ENCODE measurements around the gene PTGS2.
A peak's percentile ranks its signal among the peaks of the same experiment; 100 is the strongest.

The PTGS2 gene

DNA sequence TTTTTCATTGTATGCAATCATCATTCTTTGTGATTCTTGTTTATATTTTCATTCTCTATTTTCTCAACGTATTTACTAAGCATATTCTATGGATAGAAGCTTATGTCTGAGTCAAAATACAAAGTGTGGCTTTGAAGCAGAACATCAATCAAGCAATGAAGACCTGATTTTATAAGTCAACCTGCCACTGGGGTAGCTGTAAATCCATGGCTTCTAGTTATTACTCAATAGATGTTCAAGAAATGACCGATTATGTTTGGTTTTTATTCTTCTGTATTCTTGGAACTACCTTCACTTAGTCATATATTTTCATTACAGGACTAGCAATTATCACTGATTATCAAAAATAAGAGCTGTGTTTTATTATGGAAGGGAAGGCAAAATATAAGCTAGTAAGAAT lies 20.5 kb upstream of the PTGS2 start:
- TF ChIP-seq, protein P1, sequence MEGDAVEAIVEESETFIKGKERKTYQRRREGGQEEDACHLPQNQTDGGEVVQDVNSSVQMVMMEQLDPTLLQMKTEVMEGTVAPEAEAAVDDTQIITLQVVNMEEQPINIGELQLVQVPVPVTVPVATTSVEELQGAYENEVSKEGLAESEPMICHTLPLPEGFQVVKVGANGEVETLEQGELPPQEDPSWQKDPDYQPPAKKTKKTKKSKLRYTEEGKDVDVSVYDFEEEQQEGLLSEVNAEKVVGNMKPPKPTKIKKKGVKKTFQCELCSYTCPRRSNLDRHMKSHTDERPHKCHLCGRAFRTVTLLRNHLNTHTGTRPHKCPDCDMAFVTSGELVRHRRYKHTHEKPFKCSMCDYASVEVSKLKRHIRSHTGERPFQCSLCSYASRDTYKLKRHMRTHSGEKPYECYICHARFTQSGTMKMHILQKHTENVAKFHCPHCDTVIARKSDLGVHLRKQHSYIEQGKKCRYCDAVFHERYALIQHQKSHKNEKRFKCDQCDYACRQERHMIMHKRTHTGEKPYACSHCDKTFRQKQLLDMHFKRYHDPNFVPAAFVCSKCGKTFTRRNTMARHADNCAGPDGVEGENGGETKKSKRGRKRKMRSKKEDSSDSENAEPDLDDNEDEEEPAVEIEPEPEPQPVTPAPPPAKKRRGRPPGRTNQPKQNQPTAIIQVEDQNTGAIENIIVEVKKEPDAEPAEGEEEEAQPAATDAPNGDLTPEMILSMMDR (IDR thresholded peaks at IDR 0.05), result no peak

DNA sequence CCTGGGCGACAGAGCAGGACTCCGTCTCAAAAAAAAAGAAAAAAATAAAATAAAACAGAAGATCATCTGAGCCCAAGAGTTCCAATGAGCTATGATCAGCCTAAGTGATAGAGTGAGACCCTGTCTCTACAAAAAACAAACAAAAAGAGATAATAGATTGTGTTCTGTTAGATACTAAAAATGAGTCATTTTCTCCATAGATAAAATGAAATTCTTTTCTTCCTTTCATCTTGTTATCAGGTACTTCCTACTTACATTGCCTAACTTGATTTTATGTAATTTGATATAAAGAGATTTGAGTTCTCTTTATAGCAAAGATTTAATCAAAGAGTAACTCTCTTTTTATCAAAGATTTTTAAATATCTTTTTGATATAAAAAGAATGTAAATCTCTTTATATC lies 19.3 kb upstream of the PTGS2 start:
- TF ChIP-seq, protein P1 (IDR thresholded peaks at IDR 0.05), result no peak

DNA sequence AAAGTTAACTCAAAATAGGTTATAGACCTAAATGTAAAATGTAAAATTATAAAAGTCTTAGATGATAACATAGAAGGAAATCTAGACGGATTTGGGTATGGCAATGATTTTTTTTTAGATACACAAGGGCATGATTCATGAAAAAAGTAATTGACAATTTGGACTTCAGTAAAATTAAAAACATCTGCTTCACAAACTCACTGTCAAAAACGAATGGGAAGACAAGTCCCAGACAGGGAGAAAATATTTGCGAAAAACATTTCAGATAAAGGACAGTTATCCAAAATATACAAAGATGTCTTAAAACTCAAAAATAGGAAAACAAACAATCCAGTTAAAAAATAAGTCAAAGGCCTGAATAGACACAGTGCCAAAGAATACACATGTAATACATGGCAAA lies 9.7 kb upstream of the PTGS2 start:
- TF ChIP-seq, protein P1 (IDR thresholded peaks at IDR 0.05), result no peak

DNA sequence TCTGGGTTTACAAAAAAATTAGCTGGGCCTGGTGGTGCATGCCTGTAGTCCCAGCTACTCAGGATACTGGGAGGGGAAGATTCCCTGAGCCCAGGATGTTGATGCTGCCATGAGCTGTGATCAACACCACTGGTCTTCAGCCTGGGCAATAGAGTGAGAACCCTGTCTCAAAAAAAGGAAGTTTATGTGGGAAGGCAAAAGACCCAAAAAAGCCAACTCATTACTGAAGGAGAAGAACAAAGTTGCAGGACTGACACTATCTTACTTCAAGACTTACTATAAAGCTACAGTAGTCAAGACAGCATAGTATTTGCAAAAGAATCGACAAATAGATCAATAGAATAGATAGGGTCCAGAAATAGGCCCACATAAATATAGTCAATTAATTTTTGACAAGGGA lies 9.2 kb upstream of the PTGS2 start:
- TF ChIP-seq, protein P1 (IDR thresholded peaks at IDR 0.05), result no peak

DNA sequence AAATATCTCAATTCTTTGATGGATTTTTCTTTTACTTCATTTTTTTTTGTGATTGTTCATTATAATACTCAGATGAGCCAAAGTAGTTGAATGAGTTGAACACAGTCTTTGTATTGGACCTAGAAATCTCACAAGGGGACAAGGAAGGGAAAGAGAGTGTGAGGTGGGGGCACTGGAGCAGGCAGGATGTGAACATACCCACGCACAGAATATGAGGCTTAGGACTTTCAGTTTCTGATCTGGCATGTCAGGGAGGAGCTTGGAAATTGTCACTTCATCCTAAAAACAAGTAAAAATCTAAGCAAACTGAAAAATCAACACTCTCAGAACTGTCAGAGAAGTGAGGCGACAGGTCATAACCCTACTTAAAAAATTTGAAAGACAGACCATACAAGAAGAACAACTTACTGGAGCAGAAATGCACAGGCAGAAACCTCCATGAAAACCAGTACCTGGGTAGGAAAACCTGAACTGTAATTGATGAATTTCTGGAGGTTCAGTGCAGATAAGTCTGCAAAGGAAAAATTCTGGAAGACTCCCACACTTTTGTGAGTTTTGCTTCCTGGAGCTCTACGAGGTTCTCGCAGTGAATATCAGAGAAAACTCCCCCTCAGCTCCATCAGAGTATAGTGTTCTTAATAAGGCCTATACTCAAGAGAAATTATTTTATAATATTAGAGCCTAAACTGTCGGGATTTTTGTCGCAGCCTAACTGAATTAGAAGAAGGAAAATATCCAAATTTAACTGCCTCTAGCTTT lies 3.6 kb upstream of the PTGS2 start:
- TF ChIP-seq, protein P1 (IDR thresholded peaks at IDR 0.05), result no peak

DNA sequence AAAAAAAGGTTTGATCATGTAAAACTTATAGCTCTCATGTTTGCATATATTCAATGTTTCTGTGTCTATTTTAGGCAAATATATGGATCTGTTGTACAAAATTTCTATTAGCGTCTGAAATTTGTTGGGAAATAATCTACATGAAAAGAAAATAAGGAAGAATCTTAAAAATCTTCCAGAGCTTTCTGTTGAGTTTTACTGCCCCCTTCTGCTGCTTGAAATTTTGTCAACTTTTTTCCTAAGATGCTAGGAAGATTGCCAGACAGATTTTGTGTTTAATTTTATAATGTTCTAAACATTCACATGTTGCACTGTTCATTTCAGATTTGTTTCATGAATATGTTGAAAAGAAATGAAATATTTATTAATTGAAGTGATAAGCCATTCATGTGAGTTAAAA lies 2.5 kb upstream of the PTGS2 start:
- TF ChIP-seq, protein P1 (IDR thresholded peaks at IDR 0.05), result peak; percentile 53

DNA sequence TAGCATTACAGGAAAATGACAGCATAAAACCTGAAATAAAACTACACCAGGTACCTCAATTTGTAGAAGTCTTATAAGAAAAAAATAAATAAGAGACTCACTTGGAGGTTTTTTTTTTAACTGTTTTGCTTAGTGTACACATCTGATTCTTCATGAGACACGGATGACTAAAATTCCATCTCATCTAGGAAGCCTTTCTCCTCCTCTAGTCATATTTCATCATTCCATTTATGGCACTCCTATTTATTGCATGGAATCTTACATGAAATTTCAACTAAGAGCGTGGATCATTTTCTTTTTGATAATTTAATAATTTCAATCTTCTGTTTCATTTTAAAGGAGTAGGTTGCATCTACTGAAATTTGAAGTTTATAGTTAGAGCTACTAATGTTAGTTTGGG lies 1.6 kb upstream of the PTGS2 start:
- TF ChIP-seq, protein P1 (IDR thresholded peaks at IDR 0.05), result no peak

DNA sequence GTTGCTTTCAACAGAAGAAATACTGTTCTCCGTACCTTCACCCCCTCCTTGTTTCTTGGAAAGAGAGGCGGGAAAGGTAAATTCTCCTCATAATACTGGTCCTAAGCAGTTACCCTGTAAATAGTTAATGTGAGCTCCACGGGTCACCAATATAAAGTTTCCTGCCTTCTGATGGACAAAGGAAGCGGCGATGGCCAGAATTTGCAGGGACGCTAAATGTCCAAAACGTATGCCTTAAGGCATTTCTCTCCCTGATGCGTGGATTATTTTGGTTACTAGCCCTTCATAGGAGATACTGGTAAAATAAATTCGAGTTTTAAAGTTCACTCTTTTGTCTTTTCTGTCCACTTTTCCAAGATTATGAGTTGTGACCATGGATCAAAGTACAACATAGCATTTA lies 898 bp upstream of the PTGS2 start:
- TF ChIP-seq, protein P1 (IDR thresholded peaks at IDR 0.05), result no peak
